HL-60 (cell line): Measurements from ENCODE around the gene MACROD2.
"Not testable (repeated sequence)": the region's sequence is repeated elsewhere in the genome, so short reads cannot be mapped to it uniquely, and the experiment has no call there.

Experiments used
- DNase-seq, 2 experiments: peaks; one replicate each; pipeline ENCODE4 v3.0.0-alpha.2; 2010 to 2020; ENCODE audit warnings: low read depth in 1 of 2, low spot score in 1 of 2
- H3K27ac ChIP-seq: fragments of 250-450 bp; sonication (Bioruptor Pico); replicated peaks from 2 replicates; pipeline ENCODE4 v1.5.1; 2020; ENCODE audit warnings: mild to moderate bottlenecking, moderate library complexity
- H3K27me3 ChIP-seq: fragments of 250-450 bp; sonication (Bioruptor Pico); 2 replicates; pipeline ENCODE4 v1.5.1; 2021; ENCODE audit warnings: mild to moderate bottlenecking, moderate library complexity; ENCODE audit not compliant: insufficient read depth, poor library complexity, severe bottlenecking
- H3K4me3 ChIP-seq: replicated peaks from 2 replicates; pipeline ENCODE4 v1.5.1; 2011; ENCODE audit warnings: mild to moderate bottlenecking, control low read depth, low read length; ENCODE audit not compliant: insufficient read depth
- GABPA ChIP-seq: IDR thresholded peaks from 2 replicates; pipeline ENCODE4 v1.6.1; 2012; ENCODE audit warnings: low read depth
- POLR2AphosphoS5 ChIP-seq: IDR thresholded peaks from 2 replicates; pipeline ENCODE4 v1.6.1; 2012; ENCODE audit warnings: low read depth
- SPI1 ChIP-seq: IDR thresholded peaks from 2 replicates; pipeline ENCODE4 v1.6.1; 2012; ENCODE audit warnings: low read depth, mild to moderate bottlenecking, borderline replicate concordance
- TF ChIP-seq, protein P1 (sequence below): IDR thresholded peaks from one replicate; pipeline ENCODE4 v1.5.1; 2011; ENCODE audit warnings: low read length, control low read depth, inconsistent platforms; ENCODE audit not compliant: insufficient read depth
- TF ChIP-seq, protein P2 (sequence below): IDR thresholded peaks from 2 replicates; pipeline ENCODE4 v1.6.1; 2012; ENCODE audit warnings: low read depth; ENCODE audit not compliant: insufficient replicate concordance

Gene MACROD2

GRCh38 chr20:16007962-16008361 lies 2012.6 kb downstream of the MACROD2 start:
- no peak overlapping the region for H3K4me3 ChIP-seq
- TF ChIP-seq, protein P1, sequence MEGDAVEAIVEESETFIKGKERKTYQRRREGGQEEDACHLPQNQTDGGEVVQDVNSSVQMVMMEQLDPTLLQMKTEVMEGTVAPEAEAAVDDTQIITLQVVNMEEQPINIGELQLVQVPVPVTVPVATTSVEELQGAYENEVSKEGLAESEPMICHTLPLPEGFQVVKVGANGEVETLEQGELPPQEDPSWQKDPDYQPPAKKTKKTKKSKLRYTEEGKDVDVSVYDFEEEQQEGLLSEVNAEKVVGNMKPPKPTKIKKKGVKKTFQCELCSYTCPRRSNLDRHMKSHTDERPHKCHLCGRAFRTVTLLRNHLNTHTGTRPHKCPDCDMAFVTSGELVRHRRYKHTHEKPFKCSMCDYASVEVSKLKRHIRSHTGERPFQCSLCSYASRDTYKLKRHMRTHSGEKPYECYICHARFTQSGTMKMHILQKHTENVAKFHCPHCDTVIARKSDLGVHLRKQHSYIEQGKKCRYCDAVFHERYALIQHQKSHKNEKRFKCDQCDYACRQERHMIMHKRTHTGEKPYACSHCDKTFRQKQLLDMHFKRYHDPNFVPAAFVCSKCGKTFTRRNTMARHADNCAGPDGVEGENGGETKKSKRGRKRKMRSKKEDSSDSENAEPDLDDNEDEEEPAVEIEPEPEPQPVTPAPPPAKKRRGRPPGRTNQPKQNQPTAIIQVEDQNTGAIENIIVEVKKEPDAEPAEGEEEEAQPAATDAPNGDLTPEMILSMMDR = no peak
- TF ChIP-seq POLR2AphosphoS5 (no peak), SPI1 (no peak), GABPA (no peak)
- TF ChIP-seq, protein P2, sequence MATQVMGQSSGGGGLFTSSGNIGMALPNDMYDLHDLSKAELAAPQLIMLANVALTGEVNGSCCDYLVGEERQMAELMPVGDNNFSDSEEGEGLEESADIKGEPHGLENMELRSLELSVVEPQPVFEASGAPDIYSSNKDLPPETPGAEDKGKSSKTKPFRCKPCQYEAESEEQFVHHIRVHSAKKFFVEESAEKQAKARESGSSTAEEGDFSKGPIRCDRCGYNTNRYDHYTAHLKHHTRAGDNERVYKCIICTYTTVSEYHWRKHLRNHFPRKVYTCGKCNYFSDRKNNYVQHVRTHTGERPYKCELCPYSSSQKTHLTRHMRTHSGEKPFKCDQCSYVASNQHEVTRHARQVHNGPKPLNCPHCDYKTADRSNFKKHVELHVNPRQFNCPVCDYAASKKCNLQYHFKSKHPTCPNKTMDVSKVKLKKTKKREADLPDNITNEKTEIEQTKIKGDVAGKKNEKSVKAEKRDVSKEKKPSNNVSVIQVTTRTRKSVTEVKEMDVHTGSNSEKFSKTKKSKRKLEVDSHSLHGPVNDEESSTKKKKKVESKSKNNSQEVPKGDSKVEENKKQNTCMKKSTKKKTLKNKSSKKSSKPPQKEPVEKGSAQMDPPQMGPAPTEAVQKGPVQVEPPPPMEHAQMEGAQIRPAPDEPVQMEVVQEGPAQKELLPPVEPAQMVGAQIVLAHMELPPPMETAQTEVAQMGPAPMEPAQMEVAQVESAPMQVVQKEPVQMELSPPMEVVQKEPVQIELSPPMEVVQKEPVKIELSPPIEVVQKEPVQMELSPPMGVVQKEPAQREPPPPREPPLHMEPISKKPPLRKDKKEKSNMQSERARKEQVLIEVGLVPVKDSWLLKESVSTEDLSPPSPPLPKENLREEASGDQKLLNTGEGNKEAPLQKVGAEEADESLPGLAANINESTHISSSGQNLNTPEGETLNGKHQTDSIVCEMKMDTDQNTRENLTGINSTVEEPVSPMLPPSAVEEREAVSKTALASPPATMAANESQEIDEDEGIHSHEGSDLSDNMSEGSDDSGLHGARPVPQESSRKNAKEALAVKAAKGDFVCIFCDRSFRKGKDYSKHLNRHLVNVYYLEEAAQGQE = no peak
- DNase-seq = no peak
- no peak overlapping the region for H3K27ac ChIP-seq
- H3K27me3 ChIP-seq = no peaks in the 10 kb centered on the region

DNA sequence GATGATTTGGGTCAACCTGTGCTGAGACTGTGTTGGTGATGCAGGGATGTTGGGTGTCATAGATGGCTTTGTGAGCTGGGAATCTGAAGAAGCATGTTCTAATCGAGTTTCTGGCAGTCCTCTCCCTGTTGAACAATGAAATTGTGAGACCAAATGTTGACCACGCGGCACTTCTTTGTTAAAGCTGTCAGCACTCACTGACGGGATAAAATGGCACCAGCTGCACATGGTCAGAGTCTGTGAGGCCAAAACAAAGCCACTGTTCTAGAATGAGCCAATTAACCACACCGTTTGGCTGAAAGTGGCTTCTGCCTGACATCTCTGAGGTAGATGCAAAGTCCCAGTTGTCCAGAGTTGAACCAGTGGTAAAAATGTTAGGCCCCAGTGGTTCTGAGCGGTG lies 2015.7 kb downstream of the MACROD2 start:
- H3K4me3 ChIP-seq = no peak overlapping the region
- H3K27ac ChIP-seq = no peak overlapping the region
- TF ChIP-seq GABPA (no peak), POLR2AphosphoS5 (no peak), SPI1 (no peak)
- TF ChIP-seq, protein P2 = no peak
- TF ChIP-seq, protein P1 = no peak
- H3K27me3 ChIP-seq = no peaks in the 10 kb centered on the region
- DNase-seq = no peak

DNA sequence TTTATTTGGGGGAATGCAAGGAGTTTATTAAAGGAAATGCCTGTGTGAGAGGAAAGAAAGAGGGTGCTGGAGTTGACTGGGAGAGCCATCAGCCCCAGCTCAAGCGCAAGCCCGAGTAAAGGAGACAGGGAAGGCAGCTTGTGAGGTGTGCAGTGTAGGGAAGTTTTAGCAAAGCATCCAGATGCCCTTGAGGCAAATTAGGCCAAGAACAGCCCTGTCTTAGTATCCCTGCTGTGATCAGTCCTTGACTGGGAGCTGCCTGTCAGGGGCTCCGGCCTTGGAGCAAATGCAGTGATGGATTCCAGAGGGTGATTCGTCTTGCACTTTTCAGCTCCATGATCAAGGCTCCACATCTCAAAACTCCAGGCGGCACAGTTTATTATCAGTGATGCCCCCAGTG lies 2016.2 kb downstream of the MACROD2 start:
- H3K4me3 ChIP-seq = no peak overlapping the region
- TF ChIP-seq, protein P2 = no peak
- TF ChIP-seq, protein P1 = no peak
- no peak for TF ChIP-seq SPI1
- TF ChIP-seq GABPA = no peak
- TF ChIP-seq POLR2AphosphoS5 = no peak
- DNase-seq = no peak
- H3K27me3 ChIP-seq = no peaks in the 10 kb centered on the region
- no peak overlapping the region for H3K27ac ChIP-seq

- not testable (repeated sequence) for H3K27me3 ChIP-seq, H3K27ac ChIP-seq, H3K4me3 ChIP-seq, DNase-seq
Observed at GRCh38 chr20:16012934-16013333, 2017.6 kb downstream of the MACROD2 start.
